B cell (primary cell): ENCODE results near the gene CASKIN2. TPM values are rescaled to one million over a fixed set of nuclear protein-coding genes. Genes with fewer than 3 reads are reported as not detected.

Experiments used
- ATAC-seq: fragments of 200-7000 bp; cut with Tn5 transposase; one replicate; pipeline ENCODE4 v1.10.0; 2021; ENCODE audit warnings: low read depth, mild to moderate bottlenecking, moderate number of reproducible peaks, moderate library complexity
- CTCF ChIA-PET: fragments of 350-600 bp; sonication (Branson Sonifier 250); formaldehyde crosslinking; loops from one replicate; lab custom pipeline; 2021; ENCODE audit warnings: antibody characterized with exemption, inconsistent platforms; lab: Charles Lee
- POLR2A ChIA-PET: fragments of 350-600 bp; sonication (Branson Sonifier 250); formaldehyde crosslinking; loops from one replicate; lab custom pipeline; 2021; ENCODE audit warnings: antibody characterized with exemption; lab: Charles Lee
- DNase-seq: peaks from one replicate; pipeline ENCODE4 v3.0.0; 2013
- H2AFZ ChIP-seq: 2 replicates; pipeline ENCODE4 v1.6.1; 2012; ENCODE audit warnings: mild to moderate bottlenecking, low read depth, low read length; ENCODE audit not compliant: insufficient read depth, poor library complexity, severe bottlenecking
- H3K27ac ChIP-seq, 2 donors: 1 replicate in 1 of 2; 2 replicates in 1 of 2; pipeline ENCODE4 v1.5.1; 2012 to 2013; ENCODE audit warnings: low read length in 2 of 2, mild to moderate bottlenecking in 2 of 2, moderate library complexity in 1 of 2
- H3K27me3 ChIP-seq, 4 experiments: fragments of 200-600 bp in 1 of 4; sonication (generic) in 1 of 4; replicated peaks in 1 of 4; 1 replicate in 2 of 4; 2 replicates in 2 of 4; pipeline versions ENCODE4 v1.6.1 to v1.7.0; 2013 to 2016; ENCODE audit warnings: low read length in 3 of 4, mild to moderate bottlenecking in 2 of 4, mixed read lengths in 1 of 4, moderate library complexity in 1 of 4; ENCODE audit not compliant: insufficient read depth in 4 of 4, control insufficient read depth in 3 of 4; ENCODE audit errors: control extremely low read depth in 1 of 4
- H3K36me3 ChIP-seq, 2 experiments: replicated peaks in 1 of 2; 1 replicate in 1 of 2; 2 replicates in 1 of 2; pipeline versions ENCODE4 v1.6.1 to v1.7.1; 2013; ENCODE audit warnings: low read length in 1 of 2; ENCODE audit not compliant: insufficient read depth in 2 of 2, control insufficient read depth in 1 of 2; ENCODE audit errors: control extremely low read depth in 1 of 2, extremely low read depth in 1 of 2
- H3K4me1 ChIP-seq, 2 donors: fragments of 200-600 bp in 1 of 2; sonication (generic) in 1 of 2; 1 replicate in 1 of 2; 2 replicates in 1 of 2; pipeline versions ENCODE4 v1.5.1 to v1.6.1; 2013 to 2017; ENCODE audit warnings: low read length in 2 of 2; ENCODE audit not compliant: control insufficient read depth in 2 of 2, insufficient read depth in 2 of 2
- H3K4me2 ChIP-seq: replicated peaks from 2 replicates; pipeline ENCODE3; 2012; ENCODE audit warnings: mild to moderate bottlenecking, low read depth, low read length; ENCODE audit not compliant: poor library complexity, severe bottlenecking
- H3K4me3 ChIP-seq, 5 experiments: fragments of 200-600 bp in 1 of 5; sonication (generic) in 1 of 5; 1 replicate in 3 of 5; 2 replicates in 2 of 5; pipeline versions ENCODE4 v1.5.1 to v1.7.0; 2011 to 2016; ENCODE audit warnings: low read length in 4 of 5, mild to moderate bottlenecking in 4 of 5, low read depth in 2 of 5, control low read depth in 1 of 5, moderate library complexity in 1 of 5; ENCODE audit not compliant: insufficient read depth in 1 of 5; ENCODE audit errors: control extremely low read depth in 1 of 5, extremely low read depth in 1 of 5
- H3K79me2 ChIP-seq: fragments of 200-600 bp; sonication (generic); one replicate; pipeline ENCODE4 v1.6.0; 2016; ENCODE audit warnings: low read length; ENCODE audit not compliant: control insufficient read depth, insufficient read depth
- H3K9ac ChIP-seq: fragments of 200-600 bp; sonication (generic); 2 replicates; pipeline ENCODE4 v1.6.1; 2017; ENCODE audit warnings: mild to moderate bottlenecking, low read length, moderate library complexity
- H3K9me3 ChIP-seq, 3 donors: one replicate each; pipeline versions ENCODE4 v1.6.1 to v1.7.1; 2013; ENCODE audit warnings: low read length in 2 of 3; ENCODE audit not compliant: control insufficient read depth in 2 of 3, insufficient read depth in 1 of 3; ENCODE audit errors: control extremely low read depth in 1 of 3
- H4K20me1 ChIP-seq: 2 replicates; pipeline ENCODE4 v1.6.0; 2012; ENCODE audit warnings: mild to moderate bottlenecking, low read length; ENCODE audit not compliant: insufficient read depth, control insufficient read depth, poor library complexity, severe bottlenecking
- H3K27ac Mint-ChIP-seq: one replicate; pipeline ENCODE4 v1.8.0; 2021; ENCODE audit warnings: mixed read lengths
- H3K27me3 Mint-ChIP-seq: one replicate; pipeline ENCODE4 v1.8.0; 2021; ENCODE audit warnings: mixed read lengths
- H3K4me1 Mint-ChIP-seq: one replicate; pipeline ENCODE4 v1.8.0; 2021; ENCODE audit warnings: mixed read lengths
- H3K4me3 Mint-ChIP-seq: one replicate; pipeline ENCODE4 v1.8.0; 2021; ENCODE audit warnings: mixed read lengths
- H3K9me3 Mint-ChIP-seq: one replicate; pipeline ENCODE4 v1.8.0; 2022; ENCODE audit warnings: mixed read lengths; ENCODE audit not compliant: insufficient read depth
- EZH2 ChIP-seq: IDR thresholded peaks from 2 replicates; pipeline ENCODE4 v1.6.1; 2012; ENCODE audit warnings: borderline replicate concordance, low read depth, mild to moderate bottlenecking, moderate library complexity, low read length; ENCODE audit not compliant: insufficient read depth, poor library complexity, severe bottlenecking
- WGBS: methylation state at CpG from one replicate; pipeline ENCODE4 v1.1.5; 2013; ENCODE audit warnings: missing lambda C conversion rate; ENCODE audit not compliant: insufficient coverage; 5-methylcytosine and 5-hydroxymethylcytosine counted together
- intact Hi-C: fragments of 100-400 bp; cut with micrococcal nuclease; formaldehyde crosslinking; loops from one replicate; pipeline ENCODE4 v1.10.0; 2022
- polyA plus RNA-seq: library from polyadenylated mRNA; depleted of rRNA; stranded (reverse); fragments of >200 nt; gene quantifications from 2 replicates; pipeline ENCODE4 v1.2.3, GENCODE V29; 2012
- total RNA-seq, 2 donors: library from RNA; stranded (reverse); fragments of 120-200 nt in 1 of 2; gene quantifications; 1 replicate in 1 of 2; 2 replicates in 1 of 2; pipeline versions ENCODE4 v1.2.3 to v1.2.4, GENCODE V29; 2013 to 2022
- TF ChIP-seq, protein P1 (sequence below): fragments of 200-600 bp; IDR thresholded peaks from one replicate; pipeline ENCODE4 v1.8.0; 2022; ENCODE audit warnings: antibody characterized with exemption, mild to moderate bottlenecking

CASKIN2 gene
- total and polyA plus RNA-seq, 2 donors (not counting 1 experiment from before 2014, with no cell fraction given): 0.37 to 1.00 TPM

DNA sequence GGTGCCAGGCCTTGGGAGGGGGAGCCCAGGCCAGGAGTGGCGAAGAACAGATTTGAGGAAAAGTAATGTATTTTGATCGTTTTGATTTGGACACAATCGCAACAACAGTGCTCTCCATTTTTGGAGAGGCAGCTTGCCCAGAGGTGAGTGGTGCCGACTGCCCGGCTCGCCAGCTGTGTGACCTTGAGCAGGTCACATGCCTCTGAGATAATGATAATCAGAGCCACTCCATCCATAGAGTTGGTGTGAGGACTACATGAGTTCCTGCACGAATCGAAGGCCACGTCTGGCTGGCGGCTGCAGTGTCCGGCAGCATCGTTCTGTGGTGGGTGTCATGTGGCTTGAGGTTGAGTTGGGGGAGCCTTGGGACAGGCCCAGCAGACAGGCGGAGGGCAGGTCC lies 30.8 kb upstream of the CASKIN2 start:
- Histone ChIP-seq H3K36me3 (peaks cover 0 to 5% of the 10 kb centered on the region in 2 experiments), H2AFZ (no peak overlapping the region), H3K9me3 (no peaks in the 10 kb centered on the region), H3K27me3 (no peaks in the 10 kb centered on the region), H3K4me2 (no peak overlapping the region), H4K20me1 (no peaks in the 10 kb centered on the region), H3K27ac (no peak overlapping the region), H3K4me1 (no peaks in the 10 kb centered on the region), H3K4me3 (no peak overlapping the region), H3K9ac (no peak overlapping the region), H3K79me2 (no peaks in the 10 kb centered on the region)
- ChIA-PET POLR2A (no interaction called here), CTCF (no interaction called here)
- Mint-ChIP-seq H3K27ac (no peak overlapping the region), H3K4me3 (no peak overlapping the region), H3K4me1 (peaks cover 3% of the 10 kb centered on the region), H3K9me3 (no peaks in the 10 kb centered on the region), H3K27me3 (no peaks in the 10 kb centered on the region)
- DNase-seq (no peak), ATAC-seq (no peak)
- 98% methylated on average over 13 of the region's 13 CpGs for WGBS
- intact Hi-C loops: no loop called here
- TF ChIP-seq, protein P1, sequence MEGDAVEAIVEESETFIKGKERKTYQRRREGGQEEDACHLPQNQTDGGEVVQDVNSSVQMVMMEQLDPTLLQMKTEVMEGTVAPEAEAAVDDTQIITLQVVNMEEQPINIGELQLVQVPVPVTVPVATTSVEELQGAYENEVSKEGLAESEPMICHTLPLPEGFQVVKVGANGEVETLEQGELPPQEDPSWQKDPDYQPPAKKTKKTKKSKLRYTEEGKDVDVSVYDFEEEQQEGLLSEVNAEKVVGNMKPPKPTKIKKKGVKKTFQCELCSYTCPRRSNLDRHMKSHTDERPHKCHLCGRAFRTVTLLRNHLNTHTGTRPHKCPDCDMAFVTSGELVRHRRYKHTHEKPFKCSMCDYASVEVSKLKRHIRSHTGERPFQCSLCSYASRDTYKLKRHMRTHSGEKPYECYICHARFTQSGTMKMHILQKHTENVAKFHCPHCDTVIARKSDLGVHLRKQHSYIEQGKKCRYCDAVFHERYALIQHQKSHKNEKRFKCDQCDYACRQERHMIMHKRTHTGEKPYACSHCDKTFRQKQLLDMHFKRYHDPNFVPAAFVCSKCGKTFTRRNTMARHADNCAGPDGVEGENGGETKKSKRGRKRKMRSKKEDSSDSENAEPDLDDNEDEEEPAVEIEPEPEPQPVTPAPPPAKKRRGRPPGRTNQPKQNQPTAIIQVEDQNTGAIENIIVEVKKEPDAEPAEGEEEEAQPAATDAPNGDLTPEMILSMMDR: no peak
- TF ChIP-seq EZH2: no peak

DNA sequence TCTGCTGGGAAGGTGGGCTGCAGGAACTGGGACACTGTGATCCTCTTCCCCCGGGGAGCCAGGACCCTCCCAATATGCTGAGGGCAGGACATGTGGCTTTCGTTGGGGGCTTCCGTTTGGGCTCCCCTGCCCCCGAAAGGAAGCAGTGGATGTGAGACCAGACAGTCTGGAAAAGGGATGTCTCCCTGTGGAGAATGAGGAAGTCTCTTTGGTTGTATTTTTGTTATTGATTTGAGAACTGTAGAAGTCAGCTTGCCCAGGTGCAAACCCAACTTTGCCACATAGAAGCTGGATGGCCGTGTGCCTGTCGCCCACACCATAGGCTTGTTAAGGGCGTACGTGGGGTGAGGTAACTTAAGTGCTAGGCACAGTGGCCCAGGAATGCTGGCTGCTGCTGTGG lies 28.9 kb upstream of the CASKIN2 start:
- no peaks in the 10 kb centered on the region for H3K79me2 ChIP-seq
- no peak overlapping the region for H2AFZ ChIP-seq
- H3K27me3 ChIP-seq: no peaks in the 10 kb centered on the region
- H3K4me1 ChIP-seq: no peaks in the 10 kb centered on the region
- TF ChIP-seq, protein P1: no peak
- TF ChIP-seq EZH2: no peak
- H3K27me3 Mint-ChIP-seq: no peaks in the 10 kb centered on the region
- H3K36me3 ChIP-seq: peaks cover 0 to 5% of the 10 kb centered on the region in 2 experiments
- H3K4me3 Mint-ChIP-seq: no peak overlapping the region
- no peaks in the 10 kb centered on the region for H4K20me1 ChIP-seq
- H3K27ac ChIP-seq: no peak overlapping the region
- WGBS: 93% methylated on average over 7 of the region's 8 CpGs
- no peaks in the 10 kb centered on the region for H3K9me3 ChIP-seq
- no peak for ATAC-seq
- H3K4me3 ChIP-seq: no peak overlapping the region
- ChIA-PET CTCF (no interaction called here), POLR2A (no interaction called here)
- peaks cover 3% of the 10 kb centered on the region for H3K4me1 Mint-ChIP-seq
- intact Hi-C loops: no loop called here
- no peak for DNase-seq
- no peak overlapping the region for H3K4me2 ChIP-seq
- H3K9me3 Mint-ChIP-seq: no peaks in the 10 kb centered on the region
- no peak overlapping the region for H3K9ac ChIP-seq
- H3K27ac Mint-ChIP-seq: no peak overlapping the region
